HepG2 (cell line): ENCODE data around the gene AJUBA. TPM values are rescaled to one million over a fixed set of nuclear protein-coding genes. Genes with fewer than 3 reads are reported as not detected.

ENCODE experiments used
- DNMT3B ChIP-seq: conservative IDR thresholded peaks from 2 replicates; pipeline ENCODE4 v1.6.1; 2016; ENCODE audit warnings: missing biosample characterization, control low read depth
- FLYWCH1 ChIP-seq: sonication (generic); formaldehyde crosslinking; IDR thresholded peaks from 2 replicates; pipeline ENCODE4 v1.8.1; 2023; ENCODE audit warnings: mild to moderate bottlenecking, missing genetic modification reagents
- KMT2B ChIP-seq: IDR thresholded peaks from 2 replicates; pipeline ENCODE4 v1.6.1; 2016; ENCODE audit warnings: missing genetic modification reagents, missing compliant biosample characterization
- MTF1 ChIP-seq: sonication (generic); formaldehyde crosslinking; IDR thresholded peaks from 2 replicates; pipeline ENCODE4 v1.5.0; 2020; ENCODE audit warnings: missing genetic modification reagents
- ZNF180 ChIP-seq: sonication (generic); formaldehyde crosslinking; IDR thresholded peaks from 2 replicates; pipeline ENCODE4 v1.4.0; 2020; ENCODE audit warnings: low read depth, missing genetic modification reagents, borderline replicate concordance
- ZNF367 ChIP-seq: sonication (generic); formaldehyde crosslinking; IDR thresholded peaks from 2 replicates; pipeline ENCODE4 v1.4.0; 2020; ENCODE audit warnings: missing genetic modification reagents, borderline replicate concordance
- ZNF543 ChIP-seq: sonication (generic); formaldehyde crosslinking; IDR thresholded peaks from 2 replicates; pipeline ENCODE4 v1.4.0; 2020; ENCODE audit warnings: mild to moderate bottlenecking, missing genetic modification reagents
- ZSCAN29 ChIP-seq: sonication (generic); formaldehyde crosslinking; conservative IDR thresholded peaks from 2 replicates; pipeline ENCODE4 v1.4.0; 2020; ENCODE audit warnings: mild to moderate bottlenecking, missing genetic modification reagents
- polyA plus RNA-seq, 8 experiments: library from polyadenylated mRNA; depleted of rRNA in 3 of 8; stranded (reverse) in 7 of 8; unstranded in 1 of 8; fragments of >200 nt; fragmentation: Illumina TruSeq in 4 of 8; extraction: Trizol in 4 of 8; gene quantifications; 2 replicates each; pipeline versions ENCODE4 v1.2.1 to v1.2.3, GENCODE V29; 2011 to 2016; ENCODE audit warnings: low read depth in 4 of 8, missing spikeins in 1 of 8, mixed read lengths in 1 of 8; ENCODE audit not compliant: insufficient read depth in 1 of 8
- total RNA-seq, 5 experiments: library from RNA; depleted of rRNA; stranded (reverse); fragments of >200 nt; fragmentation: Illumina TruSeq; extraction: Trizol; gene quantifications; 2 replicates each; pipeline ENCODE4 v1.2.3, GENCODE V29; 2016; ENCODE audit warnings: low read depth in 1 of 5
- TF ChIP-seq, protein P1 (sequence below): sonication (generic); formaldehyde crosslinking; IDR thresholded peaks from 2 replicates; pipeline ENCODE4 v1.9.0; 2021; ENCODE audit warnings: mild to moderate bottlenecking, missing genetic modification reagents
- TF ChIP-seq, protein P2 (sequence below): sonication (generic); formaldehyde crosslinking; IDR thresholded peaks from 2 replicates; pipeline ENCODE4 v1.4.0; 2020; ENCODE audit warnings: mild to moderate bottlenecking, missing genetic modification reagents
- TF ChIP-seq, protein P3 (sequence below): sonication (generic); formaldehyde crosslinking; IDR thresholded peaks from 2 replicates; pipeline ENCODE4 v1.8.1; 2023; ENCODE audit warnings: mild to moderate bottlenecking, missing genetic modification reagents

Gene AJUBA
- total and polyA plus RNA-seq, 2 of the 13 experiments (the other 11 are each of a cell fraction or from before 2014, with no cell fraction given): 157 to 241 TPM

DNA sequence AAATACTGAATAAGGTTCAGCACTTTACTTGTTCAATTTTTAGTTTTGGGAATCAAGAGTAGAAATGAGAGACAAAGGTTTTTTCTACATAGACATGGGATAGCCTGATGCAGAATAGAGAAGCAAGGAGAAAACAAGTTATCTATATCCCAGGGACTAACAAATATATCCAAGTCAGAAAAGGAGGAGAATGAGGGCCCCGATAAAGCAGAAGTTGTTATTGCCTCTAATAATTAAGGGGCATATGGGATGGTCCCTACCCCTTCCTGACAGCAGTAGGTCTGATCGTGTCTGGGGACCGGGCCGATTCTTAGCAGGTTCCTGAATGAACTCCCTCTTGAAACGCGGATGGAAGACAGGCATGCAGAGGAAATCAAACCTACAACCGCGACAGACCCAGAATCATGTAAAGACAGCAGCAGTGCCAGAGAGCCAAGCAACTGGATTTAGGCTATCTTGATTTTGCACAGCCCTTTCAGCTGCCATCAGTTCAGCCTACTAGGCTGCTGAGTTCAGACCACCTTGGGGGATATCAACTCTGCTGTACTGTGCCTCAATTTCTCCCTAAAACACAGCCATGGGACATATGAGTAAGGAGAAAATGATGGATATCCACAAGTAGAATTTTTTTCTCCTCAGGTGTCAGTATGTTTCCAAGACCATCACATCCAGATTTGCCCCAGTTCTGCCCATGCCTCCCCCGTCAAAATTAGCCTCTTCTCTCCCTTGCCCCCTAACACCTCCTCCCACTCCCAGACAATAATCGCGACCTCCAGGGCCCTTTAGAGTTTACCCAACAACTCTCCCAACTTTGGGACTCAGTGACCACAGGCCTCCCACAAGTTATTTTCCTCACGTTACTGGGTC lies 53.9 kb downstream of the AJUBA start (continued):
- TF ChIP-seq ZNF543 (CRISPR knock-in tag): no peak
- TF ChIP-seq, protein P1, sequence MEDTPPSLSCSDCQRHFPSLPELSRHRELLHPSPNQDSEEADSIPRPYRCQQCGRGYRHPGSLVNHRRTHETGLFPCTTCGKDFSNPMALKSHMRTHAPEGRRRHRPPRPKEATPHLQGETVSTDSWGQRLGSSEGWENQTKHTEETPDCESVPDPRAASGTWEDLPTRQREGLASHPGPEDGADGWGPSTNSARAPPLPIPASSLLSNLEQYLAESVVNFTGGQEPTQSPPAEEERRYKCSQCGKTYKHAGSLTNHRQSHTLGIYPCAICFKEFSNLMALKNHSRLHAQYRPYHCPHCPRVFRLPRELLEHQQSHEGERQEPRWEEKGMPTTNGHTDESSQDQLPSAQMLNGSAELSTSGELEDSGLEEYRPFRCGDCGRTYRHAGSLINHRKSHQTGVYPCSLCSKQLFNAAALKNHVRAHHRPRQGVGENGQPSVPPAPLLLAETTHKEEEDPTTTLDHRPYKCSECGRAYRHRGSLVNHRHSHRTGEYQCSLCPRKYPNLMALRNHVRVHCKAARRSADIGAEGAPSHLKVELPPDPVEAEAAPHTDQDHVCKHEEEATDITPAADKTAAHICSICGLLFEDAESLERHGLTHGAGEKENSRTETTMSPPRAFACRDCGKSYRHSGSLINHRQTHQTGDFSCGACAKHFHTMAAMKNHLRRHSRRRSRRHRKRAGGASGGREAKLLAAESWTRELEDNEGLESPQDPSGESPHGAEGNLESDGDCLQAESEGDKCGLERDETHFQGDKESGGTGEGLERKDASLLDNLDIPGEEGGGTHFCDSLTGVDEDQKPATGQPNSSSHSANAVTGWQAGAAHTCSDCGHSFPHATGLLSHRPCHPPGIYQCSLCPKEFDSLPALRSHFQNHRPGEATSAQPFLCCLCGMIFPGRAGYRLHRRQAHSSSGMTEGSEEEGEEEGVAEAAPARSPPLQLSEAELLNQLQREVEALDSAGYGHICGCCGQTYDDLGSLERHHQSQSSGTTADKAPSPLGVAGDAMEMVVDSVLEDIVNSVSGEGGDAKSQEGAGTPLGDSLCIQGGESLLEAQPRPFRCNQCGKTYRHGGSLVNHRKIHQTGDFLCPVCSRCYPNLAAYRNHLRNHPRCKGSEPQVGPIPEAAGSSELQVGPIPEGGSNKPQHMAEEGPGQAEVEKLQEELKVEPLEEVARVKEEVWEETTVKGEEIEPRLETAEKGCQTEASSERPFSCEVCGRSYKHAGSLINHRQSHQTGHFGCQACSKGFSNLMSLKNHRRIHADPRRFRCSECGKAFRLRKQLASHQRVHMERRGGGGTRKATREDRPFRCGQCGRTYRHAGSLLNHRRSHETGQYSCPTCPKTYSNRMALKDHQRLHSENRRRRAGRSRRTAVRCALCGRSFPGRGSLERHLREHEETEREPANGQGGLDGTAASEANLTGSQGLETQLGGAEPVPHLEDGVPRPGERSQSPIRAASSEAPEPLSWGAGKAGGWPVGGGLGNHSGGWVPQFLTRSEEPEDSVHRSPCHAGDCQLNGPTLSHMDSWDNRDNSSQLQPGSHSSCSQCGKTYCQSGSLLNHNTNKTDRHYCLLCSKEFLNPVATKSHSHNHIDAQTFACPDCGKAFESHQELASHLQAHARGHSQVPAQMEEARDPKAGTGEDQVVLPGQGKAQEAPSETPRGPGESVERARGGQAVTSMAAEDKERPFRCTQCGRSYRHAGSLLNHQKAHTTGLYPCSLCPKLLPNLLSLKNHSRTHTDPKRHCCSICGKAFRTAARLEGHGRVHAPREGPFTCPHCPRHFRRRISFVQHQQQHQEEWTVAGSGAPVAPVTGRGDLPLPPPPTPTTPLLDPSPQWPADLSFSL (CRISPR knock-in tag): 0 out of 2 replicates have a peak, but pooled peaks have one; percentile 65
- TF ChIP-seq, protein P2, sequence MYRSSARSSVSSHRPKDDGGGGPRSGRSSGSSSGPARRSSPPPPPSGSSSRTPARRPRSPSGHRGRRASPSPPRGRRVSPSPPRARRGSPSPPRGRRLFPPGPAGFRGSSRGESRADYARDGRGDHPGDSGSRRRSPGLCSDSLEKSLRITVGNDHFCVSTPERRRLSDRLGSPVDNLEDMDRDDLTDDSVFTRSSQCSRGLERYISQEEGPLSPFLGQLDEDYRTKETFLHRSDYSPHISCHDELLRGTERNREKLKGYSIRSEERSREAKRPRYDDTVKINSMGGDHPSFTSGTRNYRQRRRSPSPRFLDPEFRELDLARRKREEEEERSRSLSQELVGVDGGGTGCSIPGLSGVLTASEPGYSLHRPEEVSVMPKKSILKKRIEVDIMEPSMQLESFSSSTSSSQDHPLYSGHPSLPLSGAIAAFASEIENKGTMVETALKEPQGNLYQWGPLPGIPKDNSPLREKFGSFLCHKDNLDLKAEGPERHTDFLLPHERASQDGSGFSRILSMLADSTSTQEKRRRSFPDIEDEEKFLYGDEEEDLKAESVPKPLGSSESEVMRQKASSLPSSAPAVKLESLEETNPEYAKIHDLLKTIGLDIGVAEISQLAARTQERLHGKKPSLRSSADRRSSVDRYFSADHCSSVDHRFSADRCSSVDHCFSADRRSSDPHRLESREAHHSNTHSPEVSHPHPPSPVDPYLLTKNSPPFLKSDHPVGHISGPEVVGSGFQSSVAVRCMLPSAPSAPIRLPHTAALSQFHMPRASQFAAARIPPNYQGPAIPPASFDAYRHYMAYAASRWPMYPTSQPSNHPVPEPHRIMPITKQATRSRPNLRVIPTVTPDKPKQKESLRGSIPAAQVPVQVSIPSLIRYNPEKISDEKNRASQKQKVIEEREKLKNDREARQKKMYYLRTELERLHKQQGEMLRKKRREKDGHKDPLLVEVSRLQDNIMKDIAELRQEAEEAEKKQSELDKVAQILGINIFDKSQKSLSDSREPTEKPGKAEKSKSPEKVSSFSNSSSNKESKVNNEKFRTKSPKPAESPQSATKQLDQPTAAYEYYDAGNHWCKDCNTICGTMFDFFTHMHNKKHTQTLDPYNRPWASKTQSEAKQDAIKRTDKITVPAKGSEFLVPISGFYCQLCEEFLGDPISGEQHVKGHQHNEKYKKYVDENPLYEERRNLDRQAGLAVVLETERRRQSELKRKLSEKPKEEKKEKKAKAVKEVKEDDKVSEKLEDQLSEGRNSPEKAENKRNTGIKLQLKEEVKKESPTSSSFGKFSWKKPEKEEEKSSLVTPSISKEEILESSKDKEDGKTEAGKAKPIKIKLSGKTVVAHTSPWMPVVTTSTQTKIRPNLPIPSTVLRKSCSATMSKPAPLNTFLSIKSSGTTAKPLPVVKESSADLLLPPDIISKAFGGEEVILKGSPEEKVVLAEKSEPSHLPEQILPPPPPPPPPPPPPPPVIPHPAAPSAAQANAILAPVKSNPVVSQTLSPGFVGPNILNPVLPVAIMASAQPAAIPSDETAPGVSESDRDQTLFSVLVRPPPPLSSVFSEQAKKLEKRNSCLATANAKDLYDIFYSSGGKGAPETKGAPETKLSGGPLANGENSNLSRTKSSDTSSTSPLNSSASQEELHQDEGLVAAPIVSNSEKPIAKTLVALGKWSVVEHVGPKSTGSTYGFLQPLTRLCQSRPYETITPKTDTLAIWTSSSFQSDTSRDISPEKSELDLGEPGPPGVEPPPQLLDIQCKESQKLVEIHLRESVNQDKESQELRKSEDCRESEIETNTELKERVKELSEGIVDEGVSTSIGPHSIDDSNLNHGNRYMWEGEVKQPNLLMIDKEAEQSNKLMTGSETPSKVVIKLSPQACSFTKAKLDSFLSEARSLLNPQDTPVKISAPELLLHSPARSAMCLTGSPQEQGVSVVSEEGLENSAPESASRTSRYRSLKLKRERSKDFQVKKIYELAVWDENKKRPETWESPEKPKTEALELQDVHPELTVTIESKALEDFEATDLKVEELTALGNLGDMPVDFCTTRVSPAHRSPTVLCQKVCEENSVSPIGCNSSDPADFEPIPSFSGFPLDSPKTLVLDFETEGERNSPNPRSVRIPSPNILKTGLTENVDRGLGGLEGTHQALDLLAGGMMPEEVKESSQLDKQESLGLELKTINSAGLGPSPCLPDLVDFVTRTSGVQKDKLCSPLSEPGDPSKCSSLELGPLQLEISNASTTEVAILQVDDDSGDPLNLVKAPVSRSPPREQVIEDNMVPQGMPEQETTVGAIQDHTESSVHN: no peak
- no peak for TF ChIP-seq ZNF180 (CRISPR knock-in tag)
- no peak for TF ChIP-seq ZSCAN29 (CRISPR knock-in tag)
- TF ChIP-seq MTF1 (CRISPR knock-in tag): no peak
- no peak for TF ChIP-seq KMT2B
- TF ChIP-seq ZNF367 (CRISPR knock-in tag): 0 out of 2 replicates have a peak, but pooled peaks have one; percentile 23
- TF ChIP-seq, protein P3, sequence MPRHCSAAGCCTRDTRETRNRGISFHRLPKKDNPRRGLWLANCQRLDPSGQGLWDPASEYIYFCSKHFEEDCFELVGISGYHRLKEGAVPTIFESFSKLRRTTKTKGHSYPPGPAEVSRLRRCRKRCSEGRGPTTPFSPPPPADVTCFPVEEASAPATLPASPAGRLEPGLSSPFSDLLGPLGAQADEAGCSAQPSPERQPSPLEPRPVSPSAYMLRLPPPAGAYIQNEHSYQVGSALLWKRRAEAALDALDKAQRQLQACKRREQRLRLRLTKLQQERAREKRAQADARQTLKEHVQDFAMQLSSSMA: 0 out of 2 replicates have a peak, but pooled peaks have one; percentile 27
- TF ChIP-seq FLYWCH1: no peak
- TF ChIP-seq DNMT3B (CRISPR knock-in tag): 0 out of 2 replicates have a peak, but pooled peaks have one; percentile 6
